Iris pigment epithelial cell (primary cell): Measurements from ENCODE around the gene RFT1.

Experiments
- DNase-seq: peaks from one replicate; pipeline ENCODE4 v3.0.0-alpha.2; 2011; ENCODE audit warnings: low read depth

Gene RFT1

GRCh38 chr3:53126601-53127000, 3.6 kb downstream of the RFT1 start:
- no peak for DNase-seq

- DNase-seq = no peak
These were observed 6.3 kb downstream of the RFT1 start for GRCh38 chr3:53123953-53124352.

GRCh38 chr3:53123510-53123909, 6.7 kb downstream of the RFT1 start:
- no peak for DNase-seq

- DNase-seq = no peak
These were observed 7.3 kb downstream of the RFT1 start for GRCh38 chr3:53122933-53123305.

- DNase-seq = no peak
These were observed 7.8 kb downstream of the RFT1 start for GRCh38 chr3:53122255-53122932.

- DNase-seq = no peak
These were observed 9.9 kb downstream of the RFT1 start for GRCh38 chr3:53120336-53120735.

- DNase-seq = no peak
These were observed 13.3 kb downstream of the RFT1 start for GRCh38 chr3:53116956-53117355.

GRCh38 chr3:53114412-53115074, 15.7 kb downstream of the RFT1 start:
- DNase-seq = no peak

- peak; percentile 77 for DNase-seq
These were observed 16.2 kb downstream of the RFT1 start for GRCh38 chr3:53114011-53114400.

- DNase-seq = no peak
These were observed 16.8 kb downstream of the RFT1 start for GRCh38 chr3:53113293-53114010.

- no peak for DNase-seq
These were observed 18.4 kb downstream of the RFT1 start for GRCh38 chr3:53111822-53112221.

GRCh38 chr3:53109891-53110771, 20.1 kb downstream of the RFT1 start:
- peak; percentile 95 for DNase-seq

GRCh38 chr3:53109190-53109589, 21.0 kb downstream of the RFT1 start:
- DNase-seq = peak; percentile 94

- DNase-seq = no peak
These were observed 25.5 kb downstream of the RFT1 start for GRCh38 chr3:53104762-53105161.

- DNase-seq = peak; percentile 34
These were observed 26.6 kb downstream of the RFT1 start for GRCh38 chr3:53103397-53104296.

- no peak for DNase-seq
These were observed 27.6 kb downstream of the RFT1 start for GRCh38 chr3:53102601-53103147.

GRCh38 chr3:53101956-53102355, 28.3 kb downstream of the RFT1 start:
- DNase-seq = no peak

GRCh38 chr3:53100818-53101466, 29.3 kb downstream of the RFT1 start:
- DNase-seq = no peak

GRCh38 chr3:53097887-53098286, 32.3 kb downstream of the RFT1 start:
- no peak for DNase-seq

GRCh38 chr3:53092942-53093341, 37.3 kb downstream of the RFT1 start:
- peak; percentile 79 for DNase-seq
